ENCODE results near the gene PEX14. TPM values are rescaled to one million over a fixed set of nuclear protein-coding genes. Genes with fewer than 3 reads are reported as not detected.
A peak's percentile ranks its signal among the peaks of the same experiment; 100 is the strongest.

PEX14 gene
- polyA plus RNA-seq, 1 donor (not counting 4 experiments of a cell fraction or from before 2014, with no cell fraction given) = 8.4 TPM

GRCh38 chr1:10589074-10589473 lies 114.3 kb downstream of the PEX14 start:
- FAIRE-seq = no peak
- TF ChIP-seq EZH2 (IDR thresholded peaks at IDR 0.05; ENCODE audit: low read length) (no peak), CTCF (optimal IDR thresholded peaks at IDR 0.05 in 1 of 3, IDR thresholded peaks at IDR 0.05 in 1 of 3, conservative IDR thresholded peaks at IDR 0.05 in 1 of 3; ENCODE audit: extremely low read depth in 1 of 3, insufficient read depth in 2 of 3, low read length in 3 of 3) (no peak)

DNA sequence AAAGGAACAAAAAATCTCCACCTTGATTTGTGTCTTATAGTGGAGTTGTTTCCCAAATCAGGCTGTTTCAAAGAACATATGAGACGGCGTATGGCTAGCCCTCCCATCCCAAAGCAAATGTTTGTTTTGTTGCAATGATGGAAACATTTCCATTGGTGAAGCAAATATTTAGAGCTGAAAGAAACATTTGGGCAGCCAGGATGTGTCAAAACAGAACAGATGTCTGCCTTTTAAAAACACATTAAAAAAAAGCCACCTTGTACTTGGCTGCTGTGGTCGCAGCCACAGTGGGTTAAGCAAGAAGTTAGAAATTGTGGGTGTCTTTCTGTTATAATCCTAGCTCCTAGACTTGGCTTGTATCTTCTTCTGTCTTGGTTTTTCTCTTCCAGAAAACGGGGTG lies 116.3 kb downstream of the PEX14 start:
- H3K9me3 ChIP-seq (ENCODE audit: control insufficient read depth, low read depth, low read length) = no peaks in the 10 kb centered on the region
- DNase-seq (ENCODE audit: low read depth, low spot score) (no peak), FAIRE-seq (peak; percentile 5)
- H4K20me1 ChIP-seq (ENCODE audit: control insufficient read depth, extremely low read depth, insufficient read depth, low read length) = no peaks in the 10 kb centered on the region
- no peak overlapping the region for H2AFZ ChIP-seq (ENCODE audit: control insufficient read depth, low read length)
- H3K27me3 ChIP-seq (ENCODE audit: control insufficient read depth, extremely low read depth, insufficient read depth, low read length) = no peaks in the 10 kb centered on the region
- dilution Hi-C loops (cut with MboI; ENCODE audit: extremely low pct_ligation_motif_present, low sequenced_read_pairs) = no loop called here
- H3K36me3 ChIP-seq (ENCODE audit: control insufficient read depth in 2 of 2, extremely low read depth in 1 of 2, insufficient read depth in 2 of 2, low read length in 2 of 2) = peaks cover 0 to 2% of the 10 kb centered on the region in 2 experiments
- H3K4me1 ChIP-seq (ENCODE audit: control insufficient read depth, extremely low read depth, insufficient read depth, low read length) = no peaks in the 10 kb centered on the region
- no peaks in the 10 kb centered on the region for H3K79me2 ChIP-seq (ENCODE audit: control insufficient read depth, insufficient read depth, low read length)
- H3K27ac ChIP-seq (ENCODE audit: control insufficient read depth, insufficient read depth, low read length) = no peak overlapping the region
- TF ChIP-seq CTCF (optimal IDR thresholded peaks at IDR 0.05 in 1 of 3, IDR thresholded peaks at IDR 0.05 in 1 of 3, conservative IDR thresholded peaks at IDR 0.05 in 1 of 3; ENCODE audit: extremely low read depth in 1 of 3, insufficient read depth in 2 of 3, low read length in 3 of 3) = no peak
- no peak for TF ChIP-seq EZH2 (IDR thresholded peaks at IDR 0.05; ENCODE audit: low read length)
- no peak overlapping the region for H3K4me3 ChIP-seq (ENCODE audit: control insufficient read depth in 2 of 3, extremely low read depth in 1 of 3, insufficient read depth in 2 of 3, low read depth in 1 of 3, low read length in 3 of 3)
- no peak overlapping the region for H3K9ac ChIP-seq (ENCODE audit: control insufficient read depth, extremely low read depth, insufficient read depth, low read length)
- H3K9me1 ChIP-seq (ENCODE audit: control insufficient read depth, extremely low read depth, insufficient read depth, low read length) = peaks cover 2% of the 10 kb centered on the region
- no peak overlapping the region for H3K4me2 ChIP-seq (ENCODE audit: control insufficient read depth, extremely low read depth, insufficient read depth, low read depth, low read length)

More at GRCh38 chr1:10589074-10589473, 114.3 kb downstream of the PEX14 start:
- dilution Hi-C loops (cut with MboI; ENCODE audit: extremely low pct_ligation_motif_present, low sequenced_read_pairs) = no loop called here
- no peaks in the 10 kb centered on the region for H3K9me3 ChIP-seq (ENCODE audit: control insufficient read depth, low read depth, low read length)
- H3K27me3 ChIP-seq (ENCODE audit: control insufficient read depth, extremely low read depth, insufficient read depth, low read length) = no peaks in the 10 kb centered on the region
- H3K27ac ChIP-seq (ENCODE audit: control insufficient read depth, insufficient read depth, low read length) = no peak overlapping the region
- peaks cover 0 to 2% of the 10 kb centered on the region in 2 experiments for H3K36me3 ChIP-seq (ENCODE audit: control insufficient read depth in 2 of 2, extremely low read depth in 1 of 2, insufficient read depth in 2 of 2, low read length in 2 of 2)
- no peaks in the 10 kb centered on the region for H3K4me1 ChIP-seq (ENCODE audit: control insufficient read depth, extremely low read depth, insufficient read depth, low read length)
- no peaks in the 10 kb centered on the region for H3K9me1 ChIP-seq (ENCODE audit: control insufficient read depth, extremely low read depth, insufficient read depth, low read length)
- H3K4me3 ChIP-seq (ENCODE audit: control insufficient read depth in 2 of 3, extremely low read depth in 1 of 3, insufficient read depth in 2 of 3, low read depth in 1 of 3, low read length in 3 of 3) = no peak overlapping the region
- DNase-seq (ENCODE audit: low read depth, low spot score) = no peak
- no peak overlapping the region for H3K4me2 ChIP-seq (ENCODE audit: control insufficient read depth, extremely low read depth, insufficient read depth, low read depth, low read length)
- H2AFZ ChIP-seq (ENCODE audit: control insufficient read depth, low read length) = no peak overlapping the region
- H4K20me1 ChIP-seq (ENCODE audit: control insufficient read depth, extremely low read depth, insufficient read depth, low read length) = no peaks in the 10 kb centered on the region
- H3K79me2 ChIP-seq (ENCODE audit: control insufficient read depth, insufficient read depth, low read length) = no peaks in the 10 kb centered on the region
- H3K9ac ChIP-seq (ENCODE audit: control insufficient read depth, extremely low read depth, insufficient read depth, low read length) = no peak overlapping the region

All from keratinocyte (primary cell).